OCI-LY1 (cell line): ENCODE data around the gene PEX5L.

ENCODE experiments used
- H2AFZ ChIP-seq: fragments of 200-600 bp; sonication (generic), shearing (Covaris generic); 2 replicates; pipeline ENCODE4 v1.6.0; 2014; ENCODE audit warnings: antibody characterized with exemption, mild to moderate bottlenecking, low read length
- H3F3A ChIP-seq: fragments of 200-600 bp; sonication (generic), shearing (Covaris generic); 2 replicates; pipeline ENCODE4 v1.6.0; 2014; ENCODE audit warnings: mild to moderate bottlenecking, antibody characterized with exemption, low read length, moderate library complexity; ENCODE audit not compliant: insufficient read depth
- H3K27ac ChIP-seq: fragments of 200-600 bp; sonication (generic); 2 replicates; pipeline ENCODE4 v1.5.1; 2014; ENCODE audit warnings: low read length, mixed run types, mild to moderate bottlenecking, low read depth; ENCODE audit not compliant: poor library complexity, severe bottlenecking
- H3K27me3 ChIP-seq: fragments of 200-600 bp; sonication (generic); 2 replicates; pipeline ENCODE4 v1.6.0; 2014; ENCODE audit warnings: antibody characterized with exemption, mild to moderate bottlenecking, low read length, moderate library complexity; ENCODE audit not compliant: insufficient read depth
- H3K36me3 ChIP-seq: fragments of 200-600 bp; sonication (generic); 2 replicates; pipeline ENCODE4 v1.6.1; 2014; ENCODE audit warnings: mild to moderate bottlenecking, antibody characterized with exemption, low read length, moderate library complexity, mixed read lengths; ENCODE audit not compliant: insufficient read depth
- H3K4me1 ChIP-seq: fragments of 200-600 bp; sonication (generic); 2 replicates; pipeline ENCODE4 v1.5.1; 2014; ENCODE audit warnings: mild to moderate bottlenecking, low read length, moderate library complexity; ENCODE audit not compliant: insufficient read depth, severe bottlenecking
- H3K4me2 ChIP-seq: fragments of 200-600 bp; sonication (generic), shearing (Covaris generic); 2 replicates; pipeline ENCODE4 v1.6.1; 2014; ENCODE audit warnings: low read length
- H3K4me3 ChIP-seq: fragments of 200-600 bp; sonication (generic); 2 replicates; pipeline ENCODE4 v1.5.1; 2014; ENCODE audit warnings: low read length, low read depth, mild to moderate bottlenecking, mixed read lengths; ENCODE audit not compliant: poor library complexity, severe bottlenecking
- H3K79me2 ChIP-seq: fragments of 200-600 bp; shearing (Covaris generic); 2 replicates; pipeline ENCODE4 v1.6.1; 2016; ENCODE audit warnings: mixed run types, low read length, mixed read lengths; ENCODE audit not compliant: insufficient read depth
- H3K9ac ChIP-seq: fragments of 200-600 bp; sonication (generic), shearing (Covaris generic); 2 replicates; pipeline ENCODE4 v1.6.1; 2014; ENCODE audit warnings: mild to moderate bottlenecking, low read length, mixed read lengths
- H3K9me2 ChIP-seq: fragments of 200-600 bp; sonication (generic), shearing (Covaris generic); 2 replicates; pipeline ENCODE4 v1.6.1; 2014; ENCODE audit warnings: low read depth, mild to moderate bottlenecking, low read length, mixed read lengths
- H3K9me3 ChIP-seq: fragments of 200-600 bp; shearing (Covaris generic); 2 replicates; pipeline ENCODE4 v1.6.1; 2014; ENCODE audit warnings: low read length, mixed read lengths
- H4K20me1 ChIP-seq: fragments of 200-600 bp; sonication (generic), shearing (Covaris generic); 2 replicates; pipeline ENCODE4 v1.6.0; 2016; ENCODE audit warnings: mild to moderate bottlenecking, low read length; ENCODE audit not compliant: insufficient read depth
- EZH2 ChIP-seq: fragments of 200-600 bp; sonication (generic), shearing (Covaris generic); IDR thresholded peaks from 2 replicates; pipeline ENCODE4 v1.8.0; 2017; ENCODE audit warnings: borderline replicate concordance, mixed run types, mild to moderate bottlenecking, antibody characterized with exemption, low read length, moderate library complexity, mixed read lengths
- TF ChIP-seq, protein P1 (sequence below): fragments of 200-600 bp; sonication (generic), shearing (Covaris generic); IDR thresholded peaks from 2 replicates; pipeline ENCODE4 v1.5.1; 2017; ENCODE audit warnings: mild to moderate bottlenecking, antibody characterized with exemption, low read length, moderate library complexity, mixed read lengths

The PEX5L gene

DNA sequence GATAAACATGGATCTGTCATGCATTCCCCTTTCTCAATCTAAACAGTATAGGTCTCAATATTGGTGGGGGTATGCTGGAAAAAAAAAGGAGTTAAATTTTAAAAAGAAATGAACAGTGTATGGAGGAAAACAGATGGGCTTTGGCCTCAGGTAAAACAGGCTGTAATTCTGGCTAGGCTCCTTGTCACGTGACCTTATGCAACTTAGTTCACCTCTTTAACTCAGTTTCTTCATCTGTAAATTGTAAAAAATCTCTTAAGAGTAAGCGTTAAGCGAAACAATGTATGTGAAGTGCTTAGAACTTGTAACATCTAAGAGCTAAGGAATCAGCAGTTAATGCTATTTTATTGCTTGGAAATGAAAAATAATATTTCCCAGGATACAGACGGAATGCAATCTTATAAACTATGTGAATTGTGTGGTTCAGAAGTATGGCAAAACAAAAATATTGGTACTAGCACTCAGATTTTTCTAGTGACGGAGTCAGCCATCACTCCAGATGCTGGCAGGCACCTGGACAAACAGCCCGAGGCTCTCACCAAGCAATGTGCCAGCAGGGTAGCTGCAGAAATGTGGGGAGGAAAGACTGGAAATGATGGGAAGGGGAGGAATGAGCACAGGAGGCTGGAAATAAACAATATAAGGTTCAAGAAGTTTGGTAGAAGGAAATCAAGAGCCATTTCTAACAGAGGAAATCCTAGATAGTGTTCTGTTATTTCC lies 211.1 kb downstream of the PEX5L start:
- TF ChIP-seq, protein P1, sequence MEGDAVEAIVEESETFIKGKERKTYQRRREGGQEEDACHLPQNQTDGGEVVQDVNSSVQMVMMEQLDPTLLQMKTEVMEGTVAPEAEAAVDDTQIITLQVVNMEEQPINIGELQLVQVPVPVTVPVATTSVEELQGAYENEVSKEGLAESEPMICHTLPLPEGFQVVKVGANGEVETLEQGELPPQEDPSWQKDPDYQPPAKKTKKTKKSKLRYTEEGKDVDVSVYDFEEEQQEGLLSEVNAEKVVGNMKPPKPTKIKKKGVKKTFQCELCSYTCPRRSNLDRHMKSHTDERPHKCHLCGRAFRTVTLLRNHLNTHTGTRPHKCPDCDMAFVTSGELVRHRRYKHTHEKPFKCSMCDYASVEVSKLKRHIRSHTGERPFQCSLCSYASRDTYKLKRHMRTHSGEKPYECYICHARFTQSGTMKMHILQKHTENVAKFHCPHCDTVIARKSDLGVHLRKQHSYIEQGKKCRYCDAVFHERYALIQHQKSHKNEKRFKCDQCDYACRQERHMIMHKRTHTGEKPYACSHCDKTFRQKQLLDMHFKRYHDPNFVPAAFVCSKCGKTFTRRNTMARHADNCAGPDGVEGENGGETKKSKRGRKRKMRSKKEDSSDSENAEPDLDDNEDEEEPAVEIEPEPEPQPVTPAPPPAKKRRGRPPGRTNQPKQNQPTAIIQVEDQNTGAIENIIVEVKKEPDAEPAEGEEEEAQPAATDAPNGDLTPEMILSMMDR: no peak
- TF ChIP-seq EZH2: no peak
- H3K4me3 ChIP-seq: no peak overlapping the region
- H3K4me2 ChIP-seq: no peak overlapping the region
- no peak overlapping the region for H3K27ac ChIP-seq
- no peak overlapping the region for H3K9ac ChIP-seq
- H3K27me3 ChIP-seq: no peaks in the 10 kb centered on the region
- no peaks in the 10 kb centered on the region for H3K79me2 ChIP-seq
- no peaks in the 10 kb centered on the region for H3F3A ChIP-seq
- H4K20me1 ChIP-seq: no peaks in the 10 kb centered on the region
- no peaks in the 10 kb centered on the region for H3K4me1 ChIP-seq
- H3K9me3 ChIP-seq: no peaks in the 10 kb centered on the region
- H3K36me3 ChIP-seq: no peaks in the 10 kb centered on the region
- H3K9me2 ChIP-seq: no peaks in the 10 kb centered on the region
- H2AFZ ChIP-seq: no peak overlapping the region

DNA sequence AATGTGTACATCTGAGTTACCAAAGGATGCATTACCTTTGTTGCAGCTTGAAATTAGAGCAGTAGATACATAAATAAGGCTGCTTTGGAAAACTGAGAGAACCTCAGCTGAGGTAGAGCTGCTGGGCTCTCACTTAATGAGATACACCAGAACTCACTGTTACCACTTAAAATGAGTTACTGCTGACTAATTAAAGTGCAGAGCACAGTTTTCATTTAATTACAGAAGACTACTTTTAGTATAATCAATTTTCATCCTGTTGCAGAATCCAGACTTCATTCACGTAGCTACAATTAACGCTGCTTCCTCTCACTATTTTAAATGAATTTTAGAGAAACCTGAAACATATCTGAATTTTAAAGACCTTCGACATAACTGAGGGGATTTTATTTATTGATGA lies 214.4 kb downstream of the PEX5L start:
- no peaks in the 10 kb centered on the region for H4K20me1 ChIP-seq
- no peak overlapping the region for H3K4me2 ChIP-seq
- no peak for TF ChIP-seq EZH2
- TF ChIP-seq, protein P1: no peak
- H3K79me2 ChIP-seq: no peaks in the 10 kb centered on the region
- H3K4me3 ChIP-seq: no peak overlapping the region
- H2AFZ ChIP-seq: no peak overlapping the region
- H3K36me3 ChIP-seq: no peaks in the 10 kb centered on the region
- no peaks in the 10 kb centered on the region for H3K9me3 ChIP-seq
- no peaks in the 10 kb centered on the region for H3K4me1 ChIP-seq
- no peaks in the 10 kb centered on the region for H3K9me2 ChIP-seq
- H3F3A ChIP-seq: no peaks in the 10 kb centered on the region
- H3K27ac ChIP-seq: no peak overlapping the region
- H3K9ac ChIP-seq: no peak overlapping the region
- H3K27me3 ChIP-seq: no peaks in the 10 kb centered on the region

DNA sequence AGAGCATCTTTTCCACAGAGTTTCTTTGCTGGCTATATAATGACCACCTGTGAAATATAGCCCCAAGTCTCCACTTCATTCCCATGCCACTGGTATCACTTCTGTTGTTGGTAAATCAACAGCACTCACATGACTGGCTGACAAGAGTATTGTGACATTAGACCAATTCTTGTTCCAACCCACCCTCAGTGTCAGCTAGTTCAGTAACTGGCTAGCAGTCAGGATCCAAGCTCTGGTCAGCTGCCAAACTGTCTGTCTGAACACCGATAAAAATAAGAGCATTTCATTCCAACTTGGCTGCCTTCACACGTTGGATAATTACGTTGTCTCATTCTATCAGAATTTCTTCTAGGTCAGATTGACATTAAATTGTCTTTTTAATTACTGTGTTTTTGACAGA lies 217.4 kb downstream of the PEX5L start:
- no peaks in the 10 kb centered on the region for H3F3A ChIP-seq
- no peak overlapping the region for H3K9ac ChIP-seq
- no peaks in the 10 kb centered on the region for H3K36me3 ChIP-seq
- H4K20me1 ChIP-seq: no peaks in the 10 kb centered on the region
- H3K4me3 ChIP-seq: no peak overlapping the region
- H2AFZ ChIP-seq: no peak overlapping the region
- H3K27me3 ChIP-seq: no peaks in the 10 kb centered on the region
- H3K4me2 ChIP-seq: no peak overlapping the region
- no peaks in the 10 kb centered on the region for H3K79me2 ChIP-seq
- no peak overlapping the region for H3K27ac ChIP-seq
- no peaks in the 10 kb centered on the region for H3K4me1 ChIP-seq
- TF ChIP-seq, protein P1: no peak
- TF ChIP-seq EZH2: no peak
- no peaks in the 10 kb centered on the region for H3K9me3 ChIP-seq
- H3K9me2 ChIP-seq: no peaks in the 10 kb centered on the region
